K562 (cell line): ENCODE data around the gene NALCN. TPM values are rescaled to one million over a fixed set of nuclear protein-coding genes. Genes with fewer than 3 reads are reported as not detected.

ENCODE experiments used
- ATAC-seq: fragments of 200-7000 bp; cut with Tn5 transposase; 3 replicates; pipeline ENCODE4 v1.9.1; 2020; ENCODE audit warnings: moderate library complexity
- BruUV-seq: library from RNA; stranded (reverse); fragments of 400-500 nt; replicated peaks from 2 replicates; lab custom pipeline; 2021; lab: Mats Ljungman, UMichigan
- CTCF ChIA-PET: fragments of 300-600 bp; formaldehyde crosslinking; extraction: SDS; loops from one replicate; lab custom pipeline; 2021; ENCODE audit warnings: low intra/inter-chr PET ratio; lab: Yijun Ruan, JAX
- POLR2A ChIA-PET: fragments of 300-600, 350-650 bp; sonication (Branson Sonifier 250); formaldehyde crosslinking; extraction: SDS; loops from one replicate; lab custom pipeline; 2021; ENCODE audit warnings: antibody characterized with exemption, inconsistent platforms; lab: Yijun Ruan, JAX
- DNase-seq, 4 experiments: peaks; one replicate each; pipeline versions ENCODE4 v3.0.0 to v3.0.0-alpha.2; 2011 to 2018; ENCODE audit warnings: low spot score in 3 of 4, mixed read lengths in 3 of 4; ENCODE audit errors: extremely low read depth in 1 of 4
- FAIRE-seq: peaks from 2 replicates; lab custom pipeline; 2011; peaks lifted over from hg19 to GRCh38; lab: Jason Lieb, UNC
- H2AFZ ChIP-seq: 2 replicates; pipeline ENCODE4 v1.6.0; 2011; ENCODE audit warnings: low read depth, low read length, control low read depth, inconsistent platforms
- H3K27ac ChIP-seq: fragments of 200-600 bp; 3 replicates; pipeline ENCODE4 v1.8.0; 2011; ENCODE audit warnings: low read depth, mild to moderate bottlenecking, control low read depth, inconsistent platforms, low read length, moderate library complexity, mixed read lengths; ENCODE audit errors: extremely low read depth
- H3K27me3 ChIP-seq, 2 experiments: fragments of 300-600 bp in 1 of 2; 2 replicates in 1 of 2; 3 replicates in 1 of 2; pipeline versions ENCODE4 v1.6.0 to v1.8.0; 2011; ENCODE audit warnings: inconsistent platforms in 2 of 2, low read length in 2 of 2, mild to moderate bottlenecking in 1 of 2, mixed read lengths in 1 of 2, moderate library complexity in 1 of 2; ENCODE audit not compliant: control insufficient read depth in 2 of 2, insufficient read depth in 2 of 2
- H3K36me3 ChIP-seq: fragments of 300-600 bp; 3 replicates; pipeline ENCODE4 v1.8.0; 2011; ENCODE audit warnings: mild to moderate bottlenecking, low read length, inconsistent platforms; ENCODE audit not compliant: control insufficient read depth, insufficient read depth
- H3K4me1 ChIP-seq, 2 experiments: fragments of 200-600 bp in 1 of 2; replicated peaks in 1 of 2; 2 replicates in 1 of 2; 3 replicates in 1 of 2; pipeline versions ENCODE4 v1.5.1 to v1.8.0; 2011; ENCODE audit warnings: inconsistent platforms in 2 of 2, low read length in 2 of 2, mild to moderate bottlenecking in 1 of 2, mixed read lengths in 1 of 2, moderate library complexity in 1 of 2; ENCODE audit not compliant: control insufficient read depth in 2 of 2, insufficient read depth in 2 of 2
- H3K4me2 ChIP-seq: 2 replicates; pipeline ENCODE4 v1.6.1; 2011; ENCODE audit warnings: low read length, control low read depth, inconsistent platforms, mixed read lengths; ENCODE audit not compliant: insufficient read depth
- H3K4me3 ChIP-seq: fragments of 200-600 bp; sonication (generic), shearing (Covaris generic); 2 replicates; pipeline ENCODE4 v1.5.1; 2016; ENCODE audit warnings: control low read depth, inconsistent platforms
- H3K79me2 ChIP-seq: fragments of 200-600 bp; 3 replicates; pipeline ENCODE4 v1.8.0; 2011; ENCODE audit warnings: low read length, inconsistent platforms; ENCODE audit not compliant: control insufficient read depth, insufficient read depth
- H3K9ac ChIP-seq, 2 experiments: 2 replicates each; pipeline versions ENCODE4 v1.6.0 to v1.6.1; 2011; ENCODE audit warnings: low read depth in 2 of 2, low read length in 2 of 2, control low read depth in 1 of 2, inconsistent platforms in 1 of 2, mild to moderate bottlenecking in 1 of 2, mixed read lengths in 1 of 2; ENCODE audit not compliant: insufficient read depth in 1 of 2
- H3K9me1 ChIP-seq: one replicate; pipeline ENCODE4 v1.6.0; 2011; ENCODE audit warnings: inconsistent platforms, mild to moderate bottlenecking, low read length, moderate library complexity; ENCODE audit not compliant: control insufficient read depth, insufficient read depth
- H3K9me3 ChIP-seq: replicated peaks from 2 replicates; pipeline ENCODE4 v1.5.1; 2011; ENCODE audit warnings: low read depth, low read length, inconsistent platforms; ENCODE audit not compliant: control insufficient read depth, insufficient read depth
- H4K20me1 ChIP-seq: replicated peaks from 2 replicates; pipeline ENCODE4 v1.6.1; 2011; ENCODE audit warnings: low read length, inconsistent platforms, mixed read lengths; ENCODE audit not compliant: control insufficient read depth, insufficient read depth
- CC2D1A ChIP-seq: fragments of 450-650 bp; IDR thresholded peaks from 2 replicates; pipeline ENCODE4 v1.6.1; 2017; ENCODE audit warnings: mild to moderate bottlenecking
- CEBPB ChIP-seq: fragments of 450-650 bp; IDR thresholded peaks from 2 replicates; pipeline ENCODE4 v1.6.1; 2016; ENCODE audit warnings: missing genetic modification characterization, missing compliant biosample characterization
- CREM ChIP-seq: IDR thresholded peaks from 2 replicates; pipeline ENCODE4 v1.6.1; 2014; ENCODE audit warnings: antibody characterized with exemption, low read depth
- GMEB1 ChIP-seq: fragments of 250-450 bp; sonication (Bioruptor Pico); IDR thresholded peaks from 2 replicates; pipeline ENCODE4 v1.4.0; 2020; ENCODE audit warnings: mild to moderate bottlenecking
- HIVEP1 ChIP-seq: fragments of 250-450 bp; sonication (Bioruptor Pico); IDR thresholded peaks from 2 replicates; pipeline ENCODE4 v1.4.0; 2020; ENCODE audit warnings: mild to moderate bottlenecking
- KAT8 ChIP-seq: fragments of 450-650 bp; IDR thresholded peaks from 2 replicates; pipeline ENCODE4 v1.6.1; 2016; ENCODE audit warnings: low read depth, mild to moderate bottlenecking
- MBD2 ChIP-seq: sonication (generic); IDR thresholded peaks from 2 replicates; pipeline ENCODE4 v1.6.1; 2016; ENCODE audit warnings: low read depth, borderline replicate concordance
- NR3C1 ChIP-seq: sonication (generic); formaldehyde crosslinking; IDR thresholded peaks from 2 replicates; pipeline ENCODE4 v1.8.1; 2022; ENCODE audit warnings: missing genetic modification reagents
- PHF21A ChIP-seq: fragments of 450-650 bp; IDR thresholded peaks from 2 replicates; pipeline ENCODE4 v1.6.1; 2017; ENCODE audit warnings: low read depth, borderline replicate concordance
- RREB1 ChIP-seq: fragments of 250-450 bp; sonication (Bioruptor Pico); IDR thresholded peaks from 2 replicates; pipeline ENCODE4 v1.4.0; 2020
- TEAD2 ChIP-seq: fragments of 450-650 bp; IDR thresholded peaks from 2 replicates; pipeline ENCODE4 v1.6.1; 2016; ENCODE audit warnings: missing genetic modification characterization, control low read depth, missing compliant biosample characterization
- ZNF12 ChIP-seq: sonication (generic); formaldehyde crosslinking; IDR thresholded peaks from 2 replicates; pipeline ENCODE4 v1.4.0; 2020; ENCODE audit warnings: mild to moderate bottlenecking, missing genetic modification reagents
- ZZZ3 ChIP-seq: fragments of 450-650 bp; IDR thresholded peaks from 2 replicates; pipeline ENCODE4 v1.6.1; 2016; ENCODE audit warnings: antibody characterized with exemption, mild to moderate bottlenecking, moderate library complexity
- in situ Hi-C: fragments of 300-500 bp; cut with MboI; formaldehyde crosslinking; loops from 4 replicates; pipeline ENCODE4 v1.15.0; 2018; ENCODE audit warnings: inconsistent platforms, mixed read lengths
- intact Hi-C: fragments of 100-400 bp; cut with micrococcal nuclease; formaldehyde crosslinking; loops from 2 replicates; pipeline ENCODE4 v1.14.2; 2022
- polyA plus RNA-seq, 8 experiments: library from polyadenylated mRNA; depleted of rRNA in 4 of 8; stranded (reverse) in 5 of 8; unstranded in 3 of 8; fragments of >200 nt; fragmentation: Nextera tagmentation in 2 of 8; fragmentation: Illumina TruSeq in 1 of 8; extraction: Ambion mirVana in 2 of 8; extraction: Trizol in 1 of 8; gene quantifications; 2 replicates each; pipeline versions ENCODE4 v1.2.1 to v1.2.3, GENCODE V29; 2011 to 2014; ENCODE audit warnings: inconsistent platforms in 1 of 8, missing spikeins in 1 of 8
- total RNA-seq, 7 experiments: library from RNA; depleted of rRNA in 6 of 7; stranded (reverse); fragments of >200 nt in 6 of 7; fragmentation: Illumina TruSeq in 2 of 7; extraction: Trizol in 2 of 7; gene quantifications; 2 replicates each; pipeline versions ENCODE4 v1.2.1 to v1.2.3, GENCODE V29; 2011 to 2021; ENCODE audit warnings: low replicate concordance in 1 of 7
- TF ChIP-seq, protein P1 (sequence below): sonication (generic); formaldehyde crosslinking; IDR thresholded peaks from 2 replicates; pipeline ENCODE4 v1.8.0; 2022; ENCODE audit warnings: mild to moderate bottlenecking, missing genetic modification reagents

The NALCN gene
- total and polyA plus RNA-seq, 9 of the 15 experiments (the other 6 are each of a cell fraction or from before 2014, with no cell fraction given), result not detected

DNA sequence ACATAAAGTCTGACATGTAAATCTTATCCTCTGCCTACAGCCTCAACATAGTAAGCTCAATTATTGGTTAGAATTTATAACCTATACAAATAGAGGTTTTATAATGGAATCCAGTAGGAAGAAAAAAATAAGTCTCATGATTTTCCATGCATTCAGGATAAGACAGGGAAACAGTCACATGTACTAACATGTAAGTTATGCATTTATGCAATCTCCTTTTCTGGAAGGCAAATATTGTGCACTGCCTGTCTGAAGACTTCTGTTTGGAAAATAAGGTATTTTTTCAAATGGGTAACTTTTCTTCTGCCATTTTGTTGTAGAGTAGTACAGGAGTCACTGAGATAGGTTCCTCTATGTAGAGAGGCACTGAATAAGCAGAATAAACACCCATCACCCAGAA lies 92.7 kb downstream of the NALCN start:
- intact Hi-C loops, result no loop called here
- TF ChIP-seq MBD2 (no peak), CEBPB (tag) (no peak), KAT8 (no peak), TEAD2 (tag) (no peak), GMEB1 (CRISPR knock-in tag) (no peak), CREM (no peak), RREB1 (CRISPR knock-in tag) (no peak), PHF21A (no peak), CC2D1A (no peak), NR3C1 (CRISPR knock-in tag) (no peak), ZZZ3 (no peak), HIVEP1 (no peak), ZNF12 (CRISPR knock-in tag) (no peak)
- TF ChIP-seq, protein P1, sequence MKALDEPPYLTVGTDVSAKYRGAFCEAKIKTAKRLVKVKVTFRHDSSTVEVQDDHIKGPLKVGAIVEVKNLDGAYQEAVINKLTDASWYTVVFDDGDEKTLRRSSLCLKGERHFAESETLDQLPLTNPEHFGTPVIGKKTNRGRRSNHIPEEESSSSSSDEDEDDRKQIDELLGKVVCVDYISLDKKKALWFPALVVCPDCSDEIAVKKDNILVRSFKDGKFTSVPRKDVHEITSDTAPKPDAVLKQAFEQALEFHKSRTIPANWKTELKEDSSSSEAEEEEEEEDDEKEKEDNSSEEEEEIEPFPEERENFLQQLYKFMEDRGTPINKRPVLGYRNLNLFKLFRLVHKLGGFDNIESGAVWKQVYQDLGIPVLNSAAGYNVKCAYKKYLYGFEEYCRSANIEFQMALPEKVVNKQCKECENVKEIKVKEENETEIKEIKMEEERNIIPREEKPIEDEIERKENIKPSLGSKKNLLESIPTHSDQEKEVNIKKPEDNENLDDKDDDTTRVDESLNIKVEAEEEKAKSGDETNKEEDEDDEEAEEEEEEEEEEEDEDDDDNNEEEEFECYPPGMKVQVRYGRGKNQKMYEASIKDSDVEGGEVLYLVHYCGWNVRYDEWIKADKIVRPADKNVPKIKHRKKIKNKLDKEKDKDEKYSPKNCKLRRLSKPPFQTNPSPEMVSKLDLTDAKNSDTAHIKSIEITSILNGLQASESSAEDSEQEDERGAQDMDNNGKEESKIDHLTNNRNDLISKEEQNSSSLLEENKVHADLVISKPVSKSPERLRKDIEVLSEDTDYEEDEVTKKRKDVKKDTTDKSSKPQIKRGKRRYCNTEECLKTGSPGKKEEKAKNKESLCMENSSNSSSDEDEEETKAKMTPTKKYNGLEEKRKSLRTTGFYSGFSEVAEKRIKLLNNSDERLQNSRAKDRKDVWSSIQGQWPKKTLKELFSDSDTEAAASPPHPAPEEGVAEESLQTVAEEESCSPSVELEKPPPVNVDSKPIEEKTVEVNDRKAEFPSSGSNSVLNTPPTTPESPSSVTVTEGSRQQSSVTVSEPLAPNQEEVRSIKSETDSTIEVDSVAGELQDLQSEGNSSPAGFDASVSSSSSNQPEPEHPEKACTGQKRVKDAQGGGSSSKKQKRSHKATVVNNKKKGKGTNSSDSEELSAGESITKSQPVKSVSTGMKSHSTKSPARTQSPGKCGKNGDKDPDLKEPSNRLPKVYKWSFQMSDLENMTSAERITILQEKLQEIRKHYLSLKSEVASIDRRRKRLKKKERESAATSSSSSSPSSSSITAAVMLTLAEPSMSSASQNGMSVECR, result no peak

More for the DNA sequence above, 92.7 kb downstream of the NALCN start:
- CTCF ChIA-PET, result no interaction called here
- Histone ChIP-seq H3K36me3 (no peaks in the 10 kb centered on the region), H3K4me2 (no peak overlapping the region), H3K27me3 (no peaks in the 10 kb centered on the region), H3K9ac (no peak overlapping the region), H3K4me3 (no peak overlapping the region), H3K27ac (no peak overlapping the region), H3K4me1 (no peaks in the 10 kb centered on the region), H4K20me1 (no peaks in the 10 kb centered on the region), H3K9me3 (no peaks in the 10 kb centered on the region), H3K9me1 (no peaks in the 10 kb centered on the region), H2AFZ (no peak overlapping the region), H3K79me2 (no peaks in the 10 kb centered on the region)
- FAIRE-seq (no peak), ATAC-seq (no peak), DNase-seq (no peak)
- in situ Hi-C loops, result no loop called here
- POLR2A ChIA-PET, result no interaction called here
- no TSS peak for BruUV-seq
